Psoas muscle (tissue), 8 donors: Measurements from ENCODE around the gene SPINDOC. TPM values are rescaled to one million over a fixed set of nuclear protein-coding genes. Genes with fewer than 3 reads are reported as not detected.

Experiments used
- ATAC-seq, 4 donors: fragments of 200-7000 bp; cut with Tn5 transposase; one replicate each; pipeline ENCODE4 v1.9.1; 2020; ENCODE audit warnings: moderate library complexity in 3 of 4, mild to moderate bottlenecking in 2 of 4
- DNase-seq, 2 donors: peaks; one replicate each; pipeline ENCODE4 v3.0.0-alpha.2; 2020
- H3K27ac ChIP-seq: fragments of 200-600 bp; one replicate; pipeline ENCODE4 v1.8.0; 2022
- H3K27me3 ChIP-seq, 3 donors: fragments of 200-600 bp in 1 of 3; one replicate each; pipeline versions ENCODE4 v1.6.1 to v1.8.0; 2013 to 2022; ENCODE audit warnings: low read length in 2 of 3, mild to moderate bottlenecking in 2 of 3, moderate library complexity in 1 of 3; ENCODE audit not compliant: insufficient read depth in 3 of 3
- H3K36me3 ChIP-seq, 2 donors: fragments of 200-600 bp in 1 of 2; one replicate each; pipeline versions ENCODE4 v1.6.1 to v1.8.0; 2013 to 2022; ENCODE audit warnings: low read depth in 1 of 2, mild to moderate bottlenecking in 1 of 2, moderate library complexity in 1 of 2; ENCODE audit not compliant: insufficient read depth in 1 of 2
- H3K4me1 ChIP-seq: fragments of 200-600 bp; one replicate; pipeline ENCODE4 v1.8.0; 2022
- H3K4me3 ChIP-seq: fragments of 200-600 bp; one replicate; pipeline ENCODE4 v1.8.0; 2022; ENCODE audit warnings: mild to moderate bottlenecking
- H3K9me3 ChIP-seq: fragments of 200-600 bp; one replicate; pipeline ENCODE4 v1.8.0; 2022
- CTCF ChIP-seq: fragments of 200-600 bp; IDR thresholded peaks from one replicate; pipeline ENCODE4 v1.8.0; 2022; ENCODE audit warnings: antibody characterized with exemption
- WGBS, 3 donors: extraction: QIAGEN DNeasy Blood & Tissue Kit; methylation state at CpG; one replicate each; pipeline versions ENCODE4 v1.1.6 to v1.1.7; 2013; 5-methylcytosine and 5-hydroxymethylcytosine counted together
- intact Hi-C, 2 donors: fragments of 100-400 bp; cut with DNase I; formaldehyde crosslinking; loops; one replicate each; pipeline versions ENCODE4 v1.11.0 to v1.14.2; 2022
- polyA plus RNA-seq, 3 donors: library from polyadenylated mRNA; stranded (reverse); fragments of 200-250 nt; gene quantifications; one replicate each; pipeline ENCODE4 v1.2.3, GENCODE V29; 2013
- total RNA-seq, 4 donors: library from RNA; stranded (reverse); fragmentation: NEBNext Ultra II Directional in 2 of 4; extraction: Animal tissue kit (Norgen Biotek cat#: 25700) in 2 of 4; gene quantifications; one replicate each; pipeline versions ENCODE4 v1.2.1 to v1.2.4, GENCODE V29; 2021 to 2023
- donor health status: healthy with polysubstance abuse.
- donor health status: DM: no; HTN: no; CAD: no; lungs with moderate emphysema.
- donor health status: Bipolar disorder and iron deficiency.
- donor health status: healthy.
- donor health status: DM: yes; HTN: yes; CAD: no.
- donor health status: DM: no; HTN: no; CAD: no.
- donor health status: DM: no; HTN: no; CAD: no.
- donor health status: DM: yes; HTN: yes; CAD: no.

SPINDOC gene
- total and polyA plus RNA-seq, 7 donors = 2.7 to 8.8 (median 4.7) TPM

- WGBS, 3 donors = 85 to 96% (median 88%) methylated on average over 3 of the region's 3 CpGs
- Histone ChIP-seq H3K4me1 (no peaks in the 10 kb centered on the region), H3K27me3 (no peaks in the 10 kb centered on the region), H3K9me3 (no peaks in the 10 kb centered on the region), H3K27ac (no peak overlapping the region), H3K4me3 (no peak overlapping the region), H3K36me3 (no peaks in the 10 kb centered on the region)
- intact Hi-C loops = no loop called here
- ATAC-seq = no peak
- TF ChIP-seq CTCF = no peak
- no peak for DNase-seq
Observed at GRCh38 chr11:63775191-63775590, 38.1 kb upstream of the SPINDOC start.

- Histone ChIP-seq H3K9me3 (no peaks in the 10 kb centered on the region), H3K4me1 (no peaks in the 10 kb centered on the region), H3K36me3 (no peaks in the 10 kb centered on the region), H3K27ac (no peak overlapping the region), H3K4me3 (no peak overlapping the region), H3K27me3 (no peaks in the 10 kb centered on the region)
- intact Hi-C loops = no loop called here
- DNase-seq (no peak), ATAC-seq (no peak)
- TF ChIP-seq CTCF = no peak
- WGBS, 3 donors = 48 to 49% (median 49%) methylated on average over 2 of the region's 2 CpGs
Observed at GRCh38 chr11:63779039-63779438, 34.2 kb upstream of the SPINDOC start.

GRCh38 chr11:63782749-63783148 is 30.5 kb upstream of the SPINDOC start:
- Histone ChIP-seq H3K4me1 (no peaks in the 10 kb centered on the region), H3K27me3 (peaks cover 0 to 2% (median 0%) of the 10 kb centered on the region in 3 donors), H3K9me3 (no peaks in the 10 kb centered on the region), H3K4me3 (no peak overlapping the region), H3K27ac (no peak overlapping the region), H3K36me3 (no peaks in the 10 kb centered on the region)
- no peak for ATAC-seq
- no peak for DNase-seq
- 87 to 98% (median 97%) methylated on average over 6 of the region's 6 CpGs for WGBS, 3 donors
- no peak for TF ChIP-seq CTCF
- intact Hi-C loops = no loop called here

- no peak overlapping the region for H3K27ac ChIP-seq
- no peak for ATAC-seq
- H3K36me3 ChIP-seq = no peaks in the 10 kb centered on the region
- H3K9me3 ChIP-seq = no peaks in the 10 kb centered on the region
- intact Hi-C loops = no loop called here
- no peak for TF ChIP-seq CTCF
- 45 to 56% (median 49%) methylated on average over 6 to 7 of the region's 7 CpGs for WGBS, 3 donors
- DNase-seq = no peak
- H3K4me3 ChIP-seq = no peak overlapping the region
- no peaks in the 10 kb centered on the region for H3K4me1 ChIP-seq
- peaks cover 0 to 2% (median 0%) of the 10 kb centered on the region in 3 donors for H3K27me3 ChIP-seq
Observed at GRCh38 chr11:63783925-63784592, 29.2 kb upstream of the SPINDOC start.

GRCh38 chr11:63785823-63786222 is 27.4 kb upstream of the SPINDOC start:
- Histone ChIP-seq H3K4me1 (no peaks in the 10 kb centered on the region), H3K27me3 (peaks cover 0 to 2% (median 0%) of the 10 kb centered on the region in 3 donors), H3K9me3 (no peaks in the 10 kb centered on the region), H3K27ac (no peak overlapping the region), H3K4me3 (no peak overlapping the region), H3K36me3 (no peaks in the 10 kb centered on the region)
- WGBS, 3 donors = 85 to 90% (median 86%) methylated on average over 1 of the region's 1 CpG
- DNase-seq = no peak
- intact Hi-C loops = no loop called here
- no peak for ATAC-seq
- no peak for TF ChIP-seq CTCF
